Trophoblast cell (in vitro differentiated cells and primary cell): Measurements from ENCODE around the gene INHBA.

Experiments used
- DNase-seq, 2 donors: peaks; one replicate each; pipeline ENCODE4 v3.0.0-alpha.2; 2016
- H2AFZ ChIP-seq: 2 replicates; pipeline ENCODE4 v1.6.1; 2013; ENCODE audit warnings: low read length, moderate library complexity, mild to moderate bottlenecking; ENCODE audit not compliant: insufficient read depth, poor library complexity
- H2AK5ac ChIP-seq: 2 replicates; pipeline ENCODE4 v1.6.1; 2013; ENCODE audit warnings: mild to moderate bottlenecking, low read length
- H2BK120ac ChIP-seq: 2 replicates; pipeline ENCODE4 v1.6.1; 2013; ENCODE audit warnings: low read length, mild to moderate bottlenecking, moderate library complexity; ENCODE audit not compliant: insufficient read depth, poor library complexity
- H2BK12ac ChIP-seq: 2 replicates; pipeline ENCODE4 v1.6.1; 2013; ENCODE audit warnings: mild to moderate bottlenecking, low read length, moderate library complexity
- H2BK5ac ChIP-seq: 2 replicates; pipeline ENCODE4 v1.6.1; 2013; ENCODE audit warnings: low read length, low read depth, moderate library complexity, mild to moderate bottlenecking; ENCODE audit not compliant: poor library complexity
- H3K14ac ChIP-seq: 2 replicates; pipeline ENCODE4 v1.6.1; 2013; ENCODE audit warnings: mild to moderate bottlenecking, low read length
- H3K18ac ChIP-seq: 2 replicates; pipeline ENCODE4 v1.6.1; 2013; ENCODE audit warnings: mild to moderate bottlenecking, low read length
- H3K23ac ChIP-seq: 2 replicates; pipeline ENCODE4 v1.6.1; 2013; ENCODE audit warnings: low read length
- H3K27ac ChIP-seq: 2 replicates; pipeline ENCODE4 v1.5.1; 2013; ENCODE audit warnings: low read depth, mild to moderate bottlenecking, inconsistent platforms, low read length, moderate library complexity
- H3K27me3 ChIP-seq: 2 replicates; pipeline ENCODE4 v1.6.1; 2013; ENCODE audit warnings: inconsistent platforms, mild to moderate bottlenecking, low read length, moderate library complexity; ENCODE audit not compliant: insufficient read depth
- H3K36me3 ChIP-seq, 2 experiments: 1 replicate in 1 of 2; 2 replicates in 1 of 2; pipeline ENCODE4 v1.6.1; 2013; ENCODE audit warnings: low read length in 2 of 2, mild to moderate bottlenecking in 2 of 2, moderate library complexity in 1 of 2; ENCODE audit not compliant: insufficient read depth in 2 of 2, control insufficient read depth in 1 of 2
- H3K4ac ChIP-seq: 2 replicates; pipeline ENCODE4 v1.6.1; 2013; ENCODE audit warnings: low read depth, mild to moderate bottlenecking, low read length, moderate library complexity
- H3K4me1 ChIP-seq, 2 experiments: 1 replicate in 1 of 2; 2 replicates in 1 of 2; pipeline ENCODE4 v1.6.1; 2013; ENCODE audit warnings: low read length in 2 of 2, mild to moderate bottlenecking in 2 of 2, moderate library complexity in 1 of 2; ENCODE audit not compliant: insufficient read depth in 2 of 2, control insufficient read depth in 1 of 2
- H3K4me2 ChIP-seq: 2 replicates; pipeline ENCODE4 v1.6.1; 2013; ENCODE audit warnings: inconsistent platforms, mild to moderate bottlenecking, low read length, moderate library complexity
- H3K4me3 ChIP-seq: 2 replicates; pipeline ENCODE4 v1.5.1; 2013; ENCODE audit warnings: mild to moderate bottlenecking, low read depth, low read length, inconsistent platforms
- H3K79me1 ChIP-seq: one replicate; pipeline ENCODE4 v1.6.1; 2013; ENCODE audit warnings: low read length
- H3K79me2 ChIP-seq: 2 replicates; pipeline ENCODE4 v1.6.1; 2013; ENCODE audit warnings: low read length, mild to moderate bottlenecking; ENCODE audit not compliant: control insufficient read depth, insufficient read depth, poor library complexity
- H3K9ac ChIP-seq: 2 replicates; pipeline ENCODE4 v1.6.1; 2013; ENCODE audit warnings: mild to moderate bottlenecking, low read length
- H3K9me3 ChIP-seq: 2 replicates; pipeline ENCODE4 v1.6.1; 2013; ENCODE audit warnings: low read depth, mild to moderate bottlenecking, control low read depth, inconsistent platforms, low read length; ENCODE audit not compliant: insufficient read depth
- H4K12ac ChIP-seq: 2 replicates; pipeline ENCODE4 v1.6.1; 2013; ENCODE audit warnings: low read depth, mild to moderate bottlenecking, low read length, moderate library complexity
- H4K8ac ChIP-seq: 2 replicates; pipeline ENCODE4 v1.6.1; 2013; ENCODE audit warnings: low read depth, mild to moderate bottlenecking, low read length, moderate library complexity
- H4K91ac ChIP-seq: one replicate; pipeline ENCODE4 v1.6.1; 2013; ENCODE audit warnings: low read depth, mild to moderate bottlenecking, low read length, moderate library complexity

INHBA gene

DNA sequence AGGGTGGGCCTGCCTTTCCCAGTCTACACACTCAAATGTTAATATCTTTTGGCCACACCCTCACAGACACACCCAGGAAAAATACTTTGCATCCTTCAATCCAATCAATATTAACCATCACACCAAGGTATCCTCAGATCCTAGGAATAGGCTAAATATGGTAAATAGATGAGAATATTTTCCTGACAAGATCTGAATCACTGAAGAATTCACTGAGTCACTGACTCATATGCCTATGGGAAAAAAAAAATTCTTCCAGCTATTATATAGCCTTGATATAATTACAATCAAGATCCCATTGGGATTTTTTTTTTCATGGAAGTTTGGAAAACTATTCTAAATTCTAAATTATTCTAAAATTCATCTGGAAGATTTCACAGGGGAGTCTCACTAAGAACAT is 65.8 kb downstream of the INHBA start:
- Histone ChIP-seq H3K79me1 (no peaks in the 10 kb centered on the region), H3K4me2 (no peak overlapping the region), H4K12ac (no peak overlapping the region), H3K9ac (no peak overlapping the region), H2BK120ac (no peak overlapping the region), H3K14ac (no peak overlapping the region), H2AFZ (no peak overlapping the region), H4K91ac (no peak overlapping the region), H3K9me3 (peaks cover 8% of the 10 kb centered on the region), H3K36me3 (no peaks in the 10 kb centered on the region), H3K4ac (no peak overlapping the region), H2BK5ac (no peak overlapping the region), H3K4me3 (no peak overlapping the region), H2BK12ac (no peak overlapping the region), H2AK5ac (no peak overlapping the region), H3K18ac (no peak overlapping the region), H3K27me3 (no peaks in the 10 kb centered on the region), H4K8ac (no peak overlapping the region), H3K79me2 (no peaks in the 10 kb centered on the region), H3K4me1 (no peaks in the 10 kb centered on the region), H3K27ac (no peak overlapping the region), H3K23ac (no peak overlapping the region)
- DNase-seq = no peak
